HG02885 (cell line): ENCODE data around the gene IPO4.

Experiments
- ATAC-seq: cut with Tn5 transposase; IDR thresholded peaks from one replicate; pipeline ENCODE4 v1.9.1; 2021; ENCODE audit warnings: mild to moderate bottlenecking; ENCODE audit not compliant: unreplicated experiment, poor library complexity

Gene IPO4

GRCh38 chr14:24150061-24150460, 38.6 kb downstream of the IPO4 start:
- ATAC-seq, result no peak

DNA sequence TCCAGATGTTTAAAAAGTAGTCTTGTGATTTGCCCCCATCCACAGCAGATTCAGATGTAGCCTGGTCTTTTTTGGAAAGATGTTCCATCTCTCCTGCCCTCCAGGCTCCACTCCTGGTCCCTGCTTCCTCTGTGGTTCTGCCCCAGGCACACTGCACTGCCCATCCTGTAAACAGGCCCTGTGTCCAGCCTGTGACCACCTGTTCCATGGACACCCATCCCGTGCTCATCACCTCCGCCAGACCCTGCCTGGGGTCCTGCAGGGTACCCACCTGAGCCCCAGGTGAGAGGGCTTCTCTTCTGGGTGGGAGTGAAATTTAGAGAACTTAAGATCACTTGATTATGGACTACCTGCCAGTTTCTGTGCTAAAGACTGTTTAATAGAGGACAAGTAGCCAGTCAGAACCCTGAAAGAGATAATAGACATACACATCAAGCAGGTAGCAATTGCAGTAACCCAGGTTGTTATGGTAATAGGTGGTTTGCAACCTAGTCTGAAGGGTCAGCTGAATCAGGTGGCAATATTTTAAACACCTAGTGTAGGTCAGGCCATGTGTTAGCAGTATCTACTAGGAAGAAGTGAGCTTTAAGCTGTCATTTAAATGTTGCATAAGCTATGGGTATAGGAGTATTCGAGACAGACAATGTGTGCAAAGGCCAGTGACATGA, 39.2 kb downstream of the IPO4 start:
- ATAC-seq, result no peak

GRCh38 chr14:24147761-24148428, 40.7 kb downstream of the IPO4 start:
- ATAC-seq, result no peak

DNA sequence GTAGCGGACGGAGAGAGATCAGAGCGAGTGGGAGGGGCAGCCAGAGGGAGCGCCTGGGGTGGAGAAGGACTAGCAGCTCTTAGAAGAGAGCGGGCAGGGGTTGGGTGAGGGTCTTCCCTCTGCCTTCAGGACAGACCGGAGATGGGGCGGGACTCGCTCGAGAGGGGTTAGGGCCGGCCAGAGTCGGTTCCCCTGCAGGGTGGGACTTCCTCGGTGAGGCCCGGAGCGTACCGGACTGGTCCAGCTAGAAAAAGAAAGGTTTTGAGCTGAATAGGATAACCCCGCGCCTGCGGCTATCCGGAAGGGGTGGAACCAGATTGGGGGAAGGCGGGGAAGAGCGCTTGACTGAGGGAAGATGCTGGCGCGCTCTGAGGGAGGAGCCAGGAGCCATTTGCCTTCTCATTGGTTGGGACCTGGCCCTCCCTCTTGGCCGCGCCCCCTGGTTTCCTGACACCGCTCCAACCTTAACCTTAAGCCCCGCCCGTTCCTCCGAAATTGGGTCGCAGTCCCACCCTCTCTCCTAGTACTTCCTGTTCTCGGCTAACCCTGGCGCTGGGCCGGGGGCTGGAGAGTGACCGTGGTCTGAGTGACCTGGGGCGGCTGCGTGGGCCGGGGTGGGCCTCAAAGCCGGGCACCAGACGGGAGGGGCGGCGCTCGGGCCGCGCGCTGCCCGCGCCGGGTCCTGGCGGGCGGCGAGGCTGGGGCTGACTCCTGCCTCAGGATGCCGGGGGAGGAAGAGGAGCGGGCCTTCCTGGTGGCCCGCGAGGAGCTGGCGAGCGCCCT, 41.4 kb downstream of the IPO4 start, which contains the start of gene RNF31:
RNF31 (plus strand) TSS at position 521 of the 783 bp plus-strand sequence; CDS start at position 722, 201 bp downstream.
- ATAC-seq, result peak; percentile 86

- ATAC-seq, result peak; percentile 69
Measured at GRCh38 chr14:24146453-24146977, 42.1 kb downstream of the IPO4 start, which contains the start of gene PSME2. TSS of gene PSME2 (minus strand) at chr14:24146610. CDS start at chr14:24146581, 29 bp downstream.

- ATAC-seq, result no peak
Measured at GRCh38 chr14:24145690-24146452, 42.7 kb downstream of the IPO4 start.

GRCh38 chr14:24145219-24145618, 43.4 kb downstream of the IPO4 start:
- ATAC-seq, result no peak

DNA sequence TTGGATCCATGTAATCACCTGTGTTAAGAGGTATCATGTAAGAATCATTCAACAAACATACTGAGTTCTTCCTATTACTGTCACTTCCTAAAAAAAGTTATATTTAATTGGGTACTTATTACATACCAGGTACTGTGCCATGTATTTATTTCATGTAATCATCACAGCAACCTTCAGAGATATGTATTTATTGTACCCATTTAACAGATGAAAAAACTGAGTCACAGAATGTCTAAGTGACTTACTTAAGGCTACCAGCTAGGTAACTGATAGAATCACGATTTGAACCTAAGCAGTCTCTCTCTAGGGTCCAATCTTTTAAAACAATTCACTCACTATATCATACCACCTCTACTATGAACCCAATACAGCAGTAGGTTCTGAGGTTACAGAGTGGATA, 44.2 kb downstream of the IPO4 start:
- ATAC-seq, result no peak

DNA sequence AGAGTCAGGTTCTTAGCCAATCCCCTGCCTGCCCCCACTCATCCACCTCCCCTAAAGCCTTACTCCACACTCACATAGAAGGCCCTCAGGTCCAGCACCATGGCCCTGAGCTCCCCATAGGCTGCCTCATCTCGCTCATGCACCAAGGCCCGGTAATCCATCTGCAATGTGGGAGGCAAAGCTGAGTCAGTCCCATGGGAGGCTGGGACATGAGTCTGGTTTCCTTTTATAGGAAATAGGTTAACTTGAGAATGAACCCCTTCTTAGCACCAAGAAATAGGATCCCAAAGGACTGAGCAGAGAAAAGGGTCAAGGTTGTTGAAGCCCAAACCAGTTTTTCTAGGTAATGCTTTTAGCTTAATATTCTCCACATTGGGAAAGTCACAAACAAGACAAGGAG, 45.1 kb downstream of the IPO4 start:
- no peak for ATAC-seq

- peak; percentile 86 for ATAC-seq
Measured at GRCh38 chr14:24141097-24141880, 47.3 kb downstream of the IPO4 start, which contains the start of gene EMC9. TSS of gene EMC9 (minus strand) at chr14:24141591. CDS start at chr14:24141304, 287 bp downstream.

DNA sequence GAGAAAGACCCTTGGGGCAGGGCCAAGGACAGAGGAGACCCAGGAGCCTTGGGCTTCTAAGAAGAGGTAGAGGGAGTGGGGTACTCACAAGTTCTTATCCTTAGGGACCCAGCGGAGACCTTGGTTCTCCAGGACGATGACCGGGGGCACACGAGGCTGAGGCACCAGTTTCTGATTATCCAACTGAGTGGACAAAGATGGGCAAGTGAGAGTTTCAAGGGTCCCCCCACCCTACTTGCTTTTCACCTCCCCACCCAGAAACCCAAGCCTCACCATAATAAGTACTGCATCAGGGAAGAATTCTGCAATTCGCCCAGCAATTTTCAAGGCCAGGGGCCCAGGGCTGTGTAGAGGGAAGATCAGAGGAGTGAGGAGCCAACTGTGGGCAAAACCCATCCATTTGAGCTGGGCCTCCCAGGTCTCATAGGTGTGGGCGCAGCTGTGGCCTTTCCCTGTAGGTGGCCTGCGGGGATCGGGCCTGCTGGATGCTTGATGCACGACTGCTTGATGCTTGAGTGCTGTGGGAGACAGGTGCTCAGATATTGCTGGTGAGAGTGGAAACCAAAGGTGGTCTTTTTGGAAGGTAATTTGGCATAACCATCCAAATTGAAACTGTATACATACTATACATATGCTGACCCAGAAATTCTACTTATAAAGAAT, 49.2 kb downstream of the IPO4 start:
- ATAC-seq, result no peak

GRCh38 chr14:24138396-24139271, 50.0 kb downstream of the IPO4 start:
- ATAC-seq, result no peak

GRCh38 chr14:24137529-24138395, 50.9 kb downstream of the IPO4 start:
- ATAC-seq, result no peak

DNA sequence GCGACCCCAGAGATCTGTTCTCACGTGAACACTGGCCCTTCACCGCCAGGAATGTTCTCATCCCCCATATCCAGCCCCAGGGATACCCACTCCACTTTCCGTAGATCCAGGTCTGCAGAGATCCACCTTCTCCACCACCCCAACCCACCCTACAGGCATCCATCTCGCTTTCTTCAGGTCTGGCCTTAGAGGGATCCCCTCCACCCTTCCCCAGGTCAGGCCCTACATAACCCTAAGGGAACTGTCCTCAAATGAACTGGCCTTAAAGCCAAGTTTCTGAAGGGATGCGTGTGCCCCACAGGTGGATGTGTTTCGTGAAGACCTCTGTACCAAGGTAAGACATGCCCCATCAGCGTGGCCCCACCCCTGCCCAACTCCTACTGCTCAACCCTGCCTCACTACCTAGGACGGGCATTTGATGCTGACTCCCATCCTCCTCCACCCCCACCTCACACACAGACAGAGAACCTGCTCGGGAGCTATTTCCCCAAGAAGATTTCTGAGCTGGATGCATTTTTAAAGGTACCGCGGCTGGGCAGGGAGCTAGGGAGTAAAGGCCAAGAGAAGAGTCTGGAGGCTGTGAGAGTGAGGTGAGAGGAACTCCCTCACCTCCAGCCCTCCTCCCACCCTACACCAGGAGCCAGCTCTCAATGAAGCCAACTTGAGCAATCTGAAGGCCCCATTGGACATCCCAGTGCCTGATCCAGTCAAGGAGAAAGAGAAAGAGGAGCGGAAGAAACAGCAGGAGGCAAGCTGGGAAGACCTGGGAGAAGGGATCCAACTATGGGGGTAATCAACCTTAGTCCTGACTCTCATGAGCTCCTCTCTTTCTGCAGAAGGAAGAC, 51.7 kb downstream of the IPO4 start:
- no peak for ATAC-seq

- peak; percentile 89 for ATAC-seq
Measured at GRCh38 chr14:24135834-24136683, 52.6 kb downstream of the IPO4 start, which contains the start of gene PSME1. TSS of gene PSME1 (plus strand) at chr14:24136194. CDS start at chr14:24136263, 69 bp downstream.
